GM19463 (cell line): ENCODE data around the gene DPYD.

Experiments
- ATAC-seq: cut with Tn5 transposase; IDR thresholded peaks from one replicate; pipeline ENCODE4 v1.9.1; 2021; ENCODE audit warnings: mild to moderate bottlenecking, moderate library complexity; ENCODE audit not compliant: unreplicated experiment

The DPYD gene

DNA sequence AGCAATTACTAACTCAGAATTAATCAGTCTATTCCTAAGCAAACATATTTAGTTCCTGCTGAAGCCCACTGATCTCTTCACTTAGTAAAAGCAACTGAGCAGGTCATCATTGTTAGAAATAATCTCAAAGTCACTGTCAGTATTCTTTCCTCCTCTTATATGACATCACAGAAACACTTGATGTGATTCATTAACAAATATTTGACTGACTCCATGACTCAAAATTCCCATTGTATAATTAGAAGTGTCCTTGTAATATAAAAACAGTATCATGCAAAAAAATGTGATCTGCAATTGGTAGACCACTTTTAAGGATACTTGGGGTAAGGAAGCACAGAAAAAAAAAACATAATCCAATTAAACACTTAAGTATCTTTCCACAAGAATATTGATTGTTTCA lies 194.4 kb downstream of the DPYD start:
- ATAC-seq: no peak

DNA sequence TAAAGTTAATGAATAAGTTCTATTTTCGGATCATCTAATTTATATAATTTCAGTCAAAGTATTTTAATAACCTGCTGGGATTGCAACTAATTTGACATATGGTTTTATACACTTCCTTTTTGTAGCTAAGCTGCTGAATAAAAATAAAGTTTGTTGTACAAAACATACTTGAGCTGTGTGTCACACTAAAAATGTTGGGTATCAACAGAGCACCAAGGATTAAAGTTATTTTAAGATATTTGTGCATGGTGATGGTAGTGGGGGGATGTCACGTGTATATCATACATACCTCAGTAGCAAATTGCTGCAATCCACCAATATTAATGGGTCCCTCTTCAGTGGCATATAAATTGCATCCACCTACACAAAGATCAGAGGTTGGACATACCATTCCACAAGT lies 199.6 kb downstream of the DPYD start:
- no peak for ATAC-seq

DNA sequence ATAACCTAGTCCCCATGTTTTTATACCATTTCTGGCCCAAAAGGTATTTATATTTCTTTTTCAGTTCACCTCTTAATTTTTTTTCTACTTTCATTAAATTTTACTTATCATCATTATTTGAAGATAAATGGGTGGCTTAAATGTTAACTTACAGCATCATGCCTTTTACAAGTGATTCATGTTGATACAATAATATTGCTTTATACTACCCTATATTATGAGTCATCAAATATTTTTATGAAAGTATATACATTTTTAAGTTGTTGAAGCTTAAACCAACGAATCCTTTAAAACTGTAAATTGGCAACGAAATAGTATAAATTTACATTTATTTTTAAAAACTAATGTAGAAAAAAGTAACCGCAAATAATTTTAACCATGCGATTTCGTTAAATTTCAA lies 207.9 kb downstream of the DPYD start:
- ATAC-seq: no peak

- ATAC-seq: no peak
These were observed 209.0 kb downstream of the DPYD start for GRCh38 chr1:97711858-97712257.

DNA sequence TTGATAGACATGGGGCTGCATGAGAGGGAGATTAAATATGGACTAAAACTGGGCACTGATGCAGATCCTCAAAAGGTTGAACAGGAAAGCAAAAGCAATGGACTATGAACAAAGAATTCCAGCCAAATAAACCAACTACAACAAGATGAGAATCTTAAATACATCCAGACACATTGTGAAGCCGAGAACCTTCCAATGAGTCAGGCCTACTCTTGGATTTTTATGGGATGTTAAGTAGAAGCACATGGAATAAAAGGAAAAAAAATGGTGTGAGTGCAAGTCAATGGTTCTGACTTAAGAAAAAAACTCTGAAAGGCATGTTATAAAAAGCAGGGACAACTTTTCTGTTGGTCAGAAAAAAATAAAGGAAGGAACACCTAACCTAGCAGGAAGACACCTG lies 227.2 kb downstream of the DPYD start:
- no peak for ATAC-seq

GRCh38 chr1:97691325-97691724 lies 229.5 kb downstream of the DPYD start:
- no peak for ATAC-seq

GRCh38 chr1:97685360-97685759 lies 235.5 kb downstream of the DPYD start:
- ATAC-seq: no peak

GRCh38 chr1:97680894-97681293 lies 239.9 kb downstream of the DPYD start:
- no peak for ATAC-seq

DNA sequence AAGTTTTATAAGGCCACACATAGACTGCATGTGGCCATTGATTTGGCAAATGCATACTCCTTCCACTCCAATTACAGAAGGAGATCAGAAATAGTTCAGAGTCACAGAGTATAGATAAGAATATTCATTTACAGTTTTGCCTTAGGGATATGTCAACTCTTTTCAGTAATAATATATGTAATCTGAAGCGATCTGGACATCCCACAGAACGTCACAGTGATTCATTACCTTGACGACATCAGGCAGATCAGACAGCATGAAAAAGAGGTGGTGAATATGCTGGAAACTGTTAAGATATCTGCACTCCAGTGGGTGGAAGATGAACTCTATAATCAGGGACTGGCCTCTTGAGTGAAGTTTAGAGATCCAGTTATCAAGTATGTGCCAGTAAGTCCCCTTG lies 240.4 kb downstream of the DPYD start:
- no peak for ATAC-seq

- ATAC-seq: no peak
These were observed 243.1 kb downstream of the DPYD start for GRCh38 chr1:97677702-97678101.

GRCh38 chr1:97674517-97674916 lies 246.3 kb downstream of the DPYD start:
- ATAC-seq: no peak

GRCh38 chr1:97668945-97669344 lies 251.9 kb downstream of the DPYD start:
- ATAC-seq: no peak

DNA sequence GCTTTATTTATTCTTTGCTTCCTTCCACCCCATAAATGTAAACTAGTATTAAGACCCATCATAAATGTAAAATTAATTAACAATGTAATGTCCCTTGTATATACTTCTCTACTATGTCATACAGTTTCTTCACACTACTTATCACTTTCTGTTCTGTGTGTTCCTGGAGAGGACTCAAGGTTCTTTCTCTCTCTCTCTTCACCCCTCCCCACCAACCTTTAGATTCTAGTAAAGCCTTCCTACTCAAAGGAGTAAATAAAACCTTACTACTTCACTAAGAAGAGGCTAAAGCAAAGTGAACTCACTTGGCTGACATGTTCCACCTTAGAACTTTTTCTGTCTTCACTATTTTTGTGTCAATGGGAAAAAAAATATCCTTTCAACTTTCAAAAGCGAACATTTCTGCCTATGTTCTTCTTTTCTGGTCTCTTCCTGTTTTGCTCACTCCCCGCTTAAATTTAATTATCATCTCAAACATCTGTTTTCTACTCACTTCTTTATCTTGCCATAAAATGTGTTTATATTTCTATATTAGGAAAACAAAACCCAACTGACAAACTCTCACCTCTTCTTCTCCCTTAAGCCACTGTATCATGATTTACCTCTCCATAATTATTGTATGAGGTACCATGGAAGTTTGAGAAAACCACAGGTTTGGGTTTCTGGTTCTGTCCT lies 260.3 kb downstream of the DPYD start:
- no peak for ATAC-seq

DNA sequence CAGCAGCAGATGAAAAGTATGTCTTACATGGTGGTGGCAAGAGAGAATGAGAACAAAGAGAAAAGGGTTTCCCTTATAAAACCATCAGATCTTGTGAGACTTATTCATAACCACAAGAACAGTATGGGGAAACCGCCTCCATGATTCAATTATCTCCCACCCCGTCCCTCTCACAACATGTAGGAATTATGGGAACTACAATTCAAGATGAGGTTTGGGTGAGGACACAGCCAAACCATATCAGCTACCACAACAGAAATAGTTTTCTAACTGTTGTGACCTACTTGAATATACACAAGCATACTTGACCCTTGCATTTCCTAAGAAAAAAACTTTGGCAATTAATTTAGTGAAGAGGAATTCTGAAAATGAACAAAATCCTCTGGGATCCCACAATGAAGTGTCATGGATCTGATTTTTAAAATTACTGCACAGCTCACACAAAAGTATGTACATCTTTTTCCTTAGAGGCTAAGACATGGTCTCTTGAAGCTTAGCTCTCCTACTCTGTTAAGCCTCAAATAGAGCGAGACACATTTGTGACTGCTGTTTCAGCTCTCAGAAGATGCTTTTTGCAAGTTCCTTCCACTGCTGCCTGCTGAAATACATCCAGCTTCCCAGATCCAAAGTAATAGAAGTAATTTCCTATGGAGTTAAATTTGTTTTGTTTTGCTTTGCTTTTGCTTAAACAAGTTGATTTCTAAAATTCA lies 265.8 kb downstream of the DPYD start:
- no peak for ATAC-seq

DNA sequence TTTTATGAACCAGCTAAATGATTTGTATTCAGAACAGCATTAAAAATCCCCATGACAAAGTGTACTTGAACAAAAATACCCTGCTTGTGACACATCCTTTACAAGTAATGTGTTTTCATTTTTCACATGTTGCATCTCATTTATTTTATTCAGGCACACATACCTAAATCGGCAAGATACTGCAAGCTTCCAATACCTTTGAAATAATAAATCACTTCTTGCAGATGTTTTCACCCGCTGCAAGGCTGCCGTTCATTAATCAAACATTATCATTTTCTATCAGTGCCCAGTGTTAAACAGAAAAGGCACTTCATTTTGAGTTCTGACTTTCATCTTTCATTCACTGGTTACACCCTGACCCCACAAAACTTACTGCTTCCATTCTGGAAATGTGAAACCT lies 269.6 kb downstream of the DPYD start:
- no peak for ATAC-seq

GRCh38 chr1:97649591-97649990 lies 271.2 kb downstream of the DPYD start:
- no peak for ATAC-seq

DNA sequence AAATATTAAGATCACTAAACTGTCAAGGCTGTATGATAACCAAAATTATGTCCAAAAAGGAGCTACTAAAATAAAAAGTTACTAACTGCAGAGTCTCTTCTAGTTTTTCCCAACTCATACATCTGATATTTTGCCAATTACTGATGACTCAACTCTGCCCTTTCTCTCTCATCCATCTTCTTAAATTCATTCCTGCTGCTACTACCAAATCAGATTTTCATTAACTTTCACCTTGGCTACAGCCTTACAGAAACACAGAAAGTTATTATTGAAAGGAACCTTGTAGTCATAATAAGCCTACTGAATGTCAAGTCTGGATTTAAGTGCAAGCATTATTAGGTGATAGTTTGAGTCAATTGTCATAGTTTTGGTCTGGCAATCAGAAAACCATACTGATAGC lies 273.1 kb downstream of the DPYD start:
- ATAC-seq: no peak

DNA sequence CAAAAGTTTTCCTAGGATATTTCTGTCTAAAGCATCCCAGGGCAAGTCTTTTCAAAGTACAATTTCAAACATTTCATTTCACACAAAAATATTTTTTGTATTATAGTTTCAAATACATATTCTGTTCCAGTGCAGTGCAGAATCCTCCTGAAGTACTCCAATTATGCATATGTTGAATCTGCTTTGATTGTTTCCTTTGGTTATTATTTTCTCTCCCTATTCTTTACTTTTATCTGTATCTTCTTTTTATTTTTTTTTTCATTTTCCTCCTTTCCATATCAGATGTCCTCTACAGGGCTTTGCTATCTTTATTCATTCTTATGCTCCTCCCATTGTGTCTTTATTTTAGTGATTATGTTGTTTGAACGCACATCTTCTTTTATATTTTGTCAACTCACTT lies 274.8 kb downstream of the DPYD start:
- no peak for ATAC-seq

DNA sequence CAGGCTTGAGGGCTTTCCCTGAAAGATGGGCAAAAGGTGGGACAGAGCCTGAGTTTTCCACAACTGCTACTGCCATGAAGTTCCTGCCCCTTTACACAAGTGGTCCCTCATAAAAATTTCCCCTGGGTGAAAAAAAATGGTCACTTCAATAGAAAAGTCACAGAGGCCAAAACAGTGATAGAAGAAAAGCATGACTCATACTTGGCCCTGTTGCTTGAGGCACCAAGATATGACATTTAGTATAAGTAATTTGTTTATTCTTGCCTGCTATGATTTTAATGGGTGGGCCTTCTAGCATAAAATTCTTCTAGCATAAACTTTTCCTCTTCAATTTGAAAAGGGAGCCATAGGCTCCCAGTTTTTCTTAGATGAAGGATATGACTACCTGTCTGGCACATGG lies 280.2 kb downstream of the DPYD start:
- ATAC-seq: no peak

DNA sequence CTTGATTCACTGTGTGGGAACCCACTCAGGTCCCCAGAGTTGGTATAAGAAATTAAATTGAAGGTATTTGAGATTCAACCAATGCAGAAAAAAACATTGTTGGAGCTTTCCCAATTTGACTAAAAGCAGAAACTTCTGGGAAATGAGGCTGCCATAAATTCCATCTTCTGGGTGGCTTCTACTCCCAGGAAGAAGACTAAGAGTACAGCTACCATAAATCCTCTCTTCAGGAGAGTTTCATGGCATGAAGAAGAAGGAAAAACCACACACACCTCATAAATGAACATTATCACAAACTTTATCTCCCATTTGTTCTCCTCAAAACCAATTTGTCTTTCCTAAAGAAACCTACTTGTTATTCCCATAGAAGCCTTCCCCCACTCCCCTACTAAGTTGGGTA lies 283.9 kb downstream of the DPYD start:
- no peak for ATAC-seq

DNA sequence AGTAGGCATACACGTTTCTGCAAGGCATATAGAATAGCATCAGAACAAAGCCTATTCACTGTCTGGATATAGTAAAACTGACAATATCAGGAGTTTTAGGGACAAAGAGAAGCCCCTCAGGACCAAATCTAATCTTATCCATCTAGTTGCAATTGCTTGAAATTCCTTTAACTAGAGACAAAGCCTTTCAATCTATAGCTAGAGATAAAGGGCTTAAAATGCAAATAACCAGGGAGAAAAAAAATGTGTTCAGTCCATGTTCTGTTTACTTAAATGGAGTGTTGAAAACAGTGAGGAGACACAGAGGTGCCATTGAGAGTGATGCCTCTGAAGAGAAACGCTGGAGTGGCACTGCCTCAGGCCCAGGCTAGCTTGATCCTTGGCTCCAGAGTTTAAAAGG lies 286.1 kb downstream of the DPYD start:
- ATAC-seq: no peak

DNA sequence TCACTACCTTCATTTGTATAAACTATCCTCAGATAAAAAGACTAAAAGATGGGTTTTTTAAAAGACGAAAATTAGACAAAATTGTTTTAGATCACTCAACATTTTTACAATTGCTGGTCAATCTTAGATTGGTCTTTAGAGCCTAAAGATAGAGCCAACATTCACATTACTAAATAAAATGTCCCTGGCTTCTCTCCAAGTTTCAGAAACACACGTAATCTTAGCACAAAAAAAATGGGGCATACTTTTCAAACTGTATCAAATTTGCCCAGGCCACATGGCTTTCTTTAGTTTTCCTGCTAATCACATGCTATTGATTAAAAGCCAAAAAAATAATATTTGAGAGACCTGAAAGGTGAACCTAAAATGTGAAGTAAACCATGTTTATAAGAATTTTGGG lies 288.1 kb downstream of the DPYD start:
- no peak for ATAC-seq

- ATAC-seq: no peak
These were observed 288.8 kb downstream of the DPYD start for GRCh38 chr1:97632075-97632474.
